Measurements from ENCODE around the gene MYO1D.
"Not testable (repeated sequence)": the region's sequence is repeated elsewhere in the genome, so short reads cannot be mapped to it uniquely, and the experiment has no call there.

GRCh38 chr17:32919876-32920275 lies 43.0 kb upstream of the MYO1D start:
- TF ChIP-seq EZH2 (IDR thresholded peaks at IDR 0.05; ENCODE audit: low read depth); CTCF (conservative IDR thresholded peaks at IDR 0.05): not testable (repeated sequence)
